SK-N-MC (cell line): ENCODE data around the gene SUZ12.
"Not testable (repeated sequence)": the region's sequence is repeated elsewhere in the genome, so short reads cannot be mapped to it uniquely, and the experiment has no call there.

Experiments
- DNase-seq: peaks from one replicate; pipeline ENCODE4 v3.0.0-alpha.2; 2011; ENCODE audit warnings: low read depth, low spot score
- H3K27ac ChIP-seq: fragments of 200-600 bp; sonication (generic); 2 replicates; pipeline ENCODE4 v1.5.1; 2016; ENCODE audit warnings: mixed run types
- H3K36me3 ChIP-seq: fragments of 200-600 bp; sonication (generic); 2 replicates; pipeline ENCODE4 v1.6.1; 2017; ENCODE audit warnings: antibody characterized with exemption, low read length, mixed read lengths; ENCODE audit not compliant: insufficient read depth
- H3K4me3 ChIP-seq: fragments of 200-600 bp; sonication (generic); 2 replicates; pipeline ENCODE4 v1.5.1; 2016
- H3K9ac ChIP-seq: fragments of 200-600 bp; sonication (generic); 2 replicates; pipeline ENCODE4 v1.8.0; 2017; ENCODE audit warnings: mixed run types, mixed read lengths; ENCODE audit not compliant: insufficient read length
- H3K9me3 ChIP-seq: fragments of 200-600 bp; sonication (generic); 2 replicates; pipeline ENCODE4 v1.6.1; 2017; ENCODE audit warnings: low read depth, mild to moderate bottlenecking, antibody characterized with exemption, low read length, moderate library complexity, mixed read lengths
- EZH2 ChIP-seq: fragments of 200-600 bp; sonication (generic); IDR thresholded peaks from one replicate; pipeline ENCODE4 v1.6.1; 2017; ENCODE audit warnings: antibody characterized with exemption
- FOXP2 ChIP-seq: optimal IDR thresholded peaks from 2 replicates; pipeline ENCODE3; 2011; ENCODE audit warnings: mild to moderate bottlenecking, moderate library complexity; ENCODE audit not compliant: insufficient read depth; ENCODE audit errors: extremely low read length, control extremely low read depth
- POLR2AphosphoS5 ChIP-seq: IDR thresholded peaks from 2 replicates; pipeline ENCODE4 v1.6.1; 2012; ENCODE audit warnings: mild to moderate bottlenecking, low read depth, low read length, borderline replicate concordance

SUZ12 gene

GRCh38 chr17:31915456-31916100 is 21.2 kb upstream of the SUZ12 start:
- Histone ChIP-seq H3K27ac (no peak overlapping the region), H3K9me3 (no peaks in the 10 kb centered on the region), H3K36me3 (no peaks in the 10 kb centered on the region), H3K4me3 (no peak overlapping the region), H3K9ac (no peak overlapping the region)
- TF ChIP-seq POLR2AphosphoS5 (no peak), FOXP2 (no peak), EZH2 (no peak)
- no peak for DNase-seq

GRCh38 chr17:31916491-31917064 is 20.2 kb upstream of the SUZ12 start:
- no peak for DNase-seq
- Histone ChIP-seq H3K9me3 (no peaks in the 10 kb centered on the region), H3K27ac (no peak overlapping the region), H3K4me3 (no peak overlapping the region), H3K9ac (no peak overlapping the region), H3K36me3 (no peaks in the 10 kb centered on the region)
- TF ChIP-seq EZH2 (no peak), FOXP2 (no peak), POLR2AphosphoS5 (no peak)

GRCh38 chr17:31917065-31917529 is 19.7 kb upstream of the SUZ12 start:
- Histone ChIP-seq H3K36me3 (no peaks in the 10 kb centered on the region), H3K4me3 (no peak overlapping the region), H3K27ac (no peak overlapping the region), H3K9ac (no peak overlapping the region), H3K9me3 (no peaks in the 10 kb centered on the region)
- no peak for TF ChIP-seq POLR2AphosphoS5
- TF ChIP-seq FOXP2, result no peak
- TF ChIP-seq EZH2, result no peak
- DNase-seq, result no peak

- not testable (repeated sequence) for H3K9me3 ChIP-seq, DNase-seq, H3K36me3 ChIP-seq, H3K4me3 ChIP-seq, H3K27ac ChIP-seq, H3K9ac ChIP-seq
Measured at GRCh38 chr17:31917721-31918120, 19.1 kb upstream of the SUZ12 start.

GRCh38 chr17:31918701-31919128 is 18.1 kb upstream of the SUZ12 start:
- H3K27ac ChIP-seq, result no peak overlapping the region
- DNase-seq, result no peak

GRCh38 chr17:31919802-31920525 is 16.8 kb upstream of the SUZ12 start:
- TF ChIP-seq POLR2AphosphoS5, result no peak
- no peak for TF ChIP-seq FOXP2
- TF ChIP-seq EZH2, result no peak
- Histone ChIP-seq H3K27ac (no peak overlapping the region), H3K9me3 (no peaks in the 10 kb centered on the region), H3K36me3 (no peaks in the 10 kb centered on the region), H3K4me3 (no peak overlapping the region), H3K9ac (no peak overlapping the region)
- no peak for DNase-seq

More at GRCh38 chr17:31918701-31919128, 18.1 kb upstream of the SUZ12 start:
- TF ChIP-seq EZH2, result no peak
- TF ChIP-seq POLR2AphosphoS5, result no peak
- TF ChIP-seq FOXP2, result no peak
- Histone ChIP-seq H3K36me3 (no peaks in the 10 kb centered on the region), H3K9ac (no peak overlapping the region), H3K9me3 (no peaks in the 10 kb centered on the region), H3K4me3 (no peak overlapping the region)

GRCh38 chr17:31926100-31926729 is 10.6 kb upstream of the SUZ12 start:
- no peak for DNase-seq
- no peak overlapping the region for H3K4me3 ChIP-seq
- H3K36me3 ChIP-seq, result no peaks in the 10 kb centered on the region
- no peak overlapping the region for H3K27ac ChIP-seq
- no peak overlapping the region for H3K9ac ChIP-seq
- H3K9me3 ChIP-seq, result no peaks in the 10 kb centered on the region
- TF ChIP-seq POLR2AphosphoS5 (no peak), FOXP2 (no peak), EZH2 (no peak)

- Histone ChIP-seq H3K4me3 (no peak overlapping the region), H3K36me3 (no peaks in the 10 kb centered on the region), H3K9me3 (no peaks in the 10 kb centered on the region), H3K27ac (peak overlapping the region; percentile 74), H3K9ac (peak overlapping the region; percentile 29)
- no peak for DNase-seq
- no peak for TF ChIP-seq EZH2
- no peak for TF ChIP-seq FOXP2
- no peak for TF ChIP-seq POLR2AphosphoS5
Measured at GRCh38 chr17:31931756-31932155, 5.1 kb upstream of the SUZ12 start.
